Fibroblast of villous mesenchyme (primary cell): ENCODE measurements around the gene KCNH1. TPM values are rescaled to one million over a fixed set of nuclear protein-coding genes. Genes with fewer than 3 reads are reported as not detected.

Experiments used
- DNase-seq: peaks from one replicate; pipeline ENCODE4 v3.0.0-alpha.2; 2010; ENCODE audit warnings: low read depth
- H3K4me3 ChIP-seq: 2 replicates; pipeline ENCODE4 v1.5.1; 2011; ENCODE audit warnings: low read depth, mild to moderate bottlenecking, low read length
- CTCF ChIP-seq: IDR thresholded peaks from 2 replicates; pipeline ENCODE4 v1.5.1; 2012; ENCODE audit warnings: low read depth, mild to moderate bottlenecking, low read length; ENCODE audit not compliant: insufficient read depth
- total RNA-seq: library from RNA; depleted of rRNA; stranded (reverse); fragments of >200 nt; gene quantifications from 2 replicates; pipeline ENCODE4 v1.2.3, GENCODE V29; 2012

The KCNH1 gene
- total RNA-seq, 1 donor = 11.2 TPM

GRCh38 chr1:211036381-211037060 lies 97.4 kb downstream of the KCNH1 start:
- no peak overlapping the region for H3K4me3 ChIP-seq
- no peak for DNase-seq
- TF ChIP-seq CTCF = no peak

GRCh38 chr1:211035821-211036380 lies 98.0 kb downstream of the KCNH1 start:
- no peak for DNase-seq
- no peak overlapping the region for H3K4me3 ChIP-seq
- no peak for TF ChIP-seq CTCF

GRCh38 chr1:211033921-211034525 lies 99.9 kb downstream of the KCNH1 start:
- no peak overlapping the region for H3K4me3 ChIP-seq
- TF ChIP-seq CTCF = no peak
- no peak for DNase-seq

- no peak overlapping the region for H3K4me3 ChIP-seq
- no peak for TF ChIP-seq CTCF
- no peak for DNase-seq
These were observed 109.0 kb downstream of the KCNH1 start for GRCh38 chr1:211024901-211025300.

- no peak for DNase-seq
- no peak overlapping the region for H3K4me3 ChIP-seq
- no peak for TF ChIP-seq CTCF
These were observed 114.7 kb downstream of the KCNH1 start for GRCh38 chr1:211019266-211019665.

GRCh38 chr1:211018690-211019089 lies 115.3 kb downstream of the KCNH1 start:
- TF ChIP-seq CTCF = no peak
- H3K4me3 ChIP-seq = no peak overlapping the region
- DNase-seq = no peak
